Upper lobe of right lung (tissue), 1 donor: ENCODE measurements around the gene ARHGAP31. TPM values are rescaled to one million over a fixed set of nuclear protein-coding genes. Genes with fewer than 3 reads are reported as not detected.

Source experiments
- ATAC-seq: fragments of 200-7000 bp; cut with Tn5 transposase; one replicate; pipeline ENCODE4 v1.9.1; 2020; ENCODE audit warnings: mild to moderate bottlenecking, moderate library complexity
- DNase-seq: peaks from one replicate; pipeline ENCODE4 v3.0.0-alpha.2; 2020
- H3K27ac ChIP-seq: fragments of 200-600 bp; one replicate; pipeline ENCODE4 v1.8.0; 2022
- H3K27me3 ChIP-seq: fragments of 200-600 bp; one replicate; pipeline ENCODE4 v1.8.0; 2022; ENCODE audit warnings: mild to moderate bottlenecking
- H3K36me3 ChIP-seq: fragments of 200-600 bp; one replicate; pipeline ENCODE4 v1.8.0; 2022
- H3K4me1 ChIP-seq: fragments of 200-600 bp; one replicate; pipeline ENCODE4 v1.8.0; 2022
- H3K4me3 ChIP-seq: fragments of 200-600 bp; one replicate; pipeline ENCODE4 v1.8.0; 2022; ENCODE audit warnings: mild to moderate bottlenecking
- H3K9me3 ChIP-seq: fragments of 200-600 bp; one replicate; pipeline ENCODE4 v1.8.0; 2022
- CTCF ChIP-seq: fragments of 200-600 bp; IDR thresholded peaks from one replicate; pipeline ENCODE4 v1.8.0; 2022; ENCODE audit warnings: antibody characterized with exemption
- intact Hi-C: fragments of 100-400 bp; cut with DNase I; formaldehyde crosslinking; loops from one replicate; pipeline ENCODE4 v1.11.0; 2022
- total RNA-seq: library from RNA; stranded (reverse); fragmentation: NEBNext Ultra II Directional; extraction: Animal tissue kit (Norgen Biotek cat#: 25700); gene quantifications from one replicate; pipeline ENCODE4 v1.2.1, GENCODE V29; 2021
- donor health status: DM: no; HTN: yes; CAD: no; lungs with severe emphysema.

The ARHGAP31 gene
- total RNA-seq, 1 donor from 2014 or later = 117 TPM

GRCh38 chr3:119463171-119464169 lies 169.3 kb downstream of the ARHGAP31 start, which contains the start of gene TMEM39A:
Gene TMEM39A, minus strand, starts transcription at chr3:119463615. Its CDS starts 1,541 bp downstream, at chr3:119462074.
- intact Hi-C loops = no loop called here
- Histone ChIP-seq H3K27ac (peak within 1 kb of the TSS; percentile 91), H3K27me3 (no peaks in the 10 kb centered on the region), H3K9me3 (no peaks in the 10 kb centered on the region), H3K36me3 (peaks cover 31% of the 10 kb centered on the region), H3K4me1 (peaks cover 25% of the 10 kb centered on the region), H3K4me3 (peak within 1 kb of the TSS; percentile 70)
- peak; percentile 20 for TF ChIP-seq CTCF
- ATAC-seq (peak; percentile 99), DNase-seq (peak; percentile 100)

DNA sequence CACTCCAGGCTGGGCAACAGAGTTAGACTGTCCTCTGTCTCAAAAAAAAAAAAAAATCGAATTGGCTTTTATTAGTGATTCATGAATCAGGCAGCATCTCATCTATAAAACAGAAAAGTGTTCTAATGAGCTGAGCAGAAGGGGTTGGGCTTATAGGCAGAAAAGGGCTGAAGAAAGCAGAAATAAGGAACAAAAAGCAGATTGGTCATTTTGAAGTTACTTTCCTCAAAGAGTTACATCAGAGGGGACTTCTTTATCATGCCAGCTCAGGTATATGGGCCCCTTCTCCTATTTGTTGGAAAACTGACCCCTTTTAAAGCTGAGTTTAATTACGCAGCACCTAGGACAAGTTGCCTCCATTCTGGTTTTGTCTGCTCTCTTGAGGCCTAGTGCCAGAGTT lies 173.9 kb downstream of the ARHGAP31 start:
- peaks cover 23% of the 10 kb centered on the region for H3K4me1 ChIP-seq
- peak overlapping the region; percentile 100 for H3K4me3 ChIP-seq
- H3K27me3 ChIP-seq = no peaks in the 10 kb centered on the region
- H3K9me3 ChIP-seq = no peaks in the 10 kb centered on the region
- ATAC-seq (no peak), DNase-seq (no peak)
- peaks cover 21% of the 10 kb centered on the region for H3K36me3 ChIP-seq
- no peak overlapping the region for H3K27ac ChIP-seq
- TF ChIP-seq CTCF = no peak
- intact Hi-C loops = no loop called here

- peaks cover 18% of the 10 kb centered on the region for H3K4me1 ChIP-seq
- H3K27ac ChIP-seq = peak overlapping the region; percentile 85
- peaks cover 32% of the 10 kb centered on the region for H3K36me3 ChIP-seq
- H3K4me3 ChIP-seq = peak overlapping the region; percentile 100
- no peak for TF ChIP-seq CTCF
- no peaks in the 10 kb centered on the region for H3K9me3 ChIP-seq
- ATAC-seq (no peak), DNase-seq (no peak)
- intact Hi-C loops = no loop called here
- H3K27me3 ChIP-seq = no peaks in the 10 kb centered on the region
These were observed 175.4 kb downstream of the ARHGAP31 start for GRCh38 chr3:119469418-119470189.

Other genes starting within 250 kb of the ARHGAP31 start
- gene TEX55, start 148.2 kb upstream of the ARHGAP31 start, total RNA-seq = not detected
- 5.4 TPM for gene UPK1B, start 120.8 kb upstream of the ARHGAP31 start, total RNA-seq
- 15.8 TPM for gene B4GALT4, start 53.5 kb upstream of the ARHGAP31 start, total RNA-seq
- 48.2 TPM for gene TMEM39A, start 169.2 kb downstream of the ARHGAP31 start, total RNA-seq
- gene POGLUT1, start 174.6 kb downstream of the ARHGAP31 start, total RNA-seq = 16.7 TPM
- gene TIMMDC1, start 204.2 kb downstream of the ARHGAP31 start, total RNA-seq = 94.1 TPM